ENCODE data around the gene RINL. TPM values are rescaled to one million over a fixed set of nuclear protein-coding genes. Genes with fewer than 3 reads are reported as not detected.

Gene RINL
- total and polyA plus RNA-seq, 2 of the 4 experiments (the other 2 are of a cell fraction), result 0.72 to 1.9 TPM

GRCh38 chr19:38869836-38870607, 8.1 kb downstream of the RINL start (continued):
- no peak for TF ChIP-seq CEBPB (IDR thresholded peaks at IDR 0.05; ENCODE audit: low read depth, low read length)

GRCh38 chr19:38869160-38869835, 8.8 kb downstream of the RINL start:
- Histone ChIP-seq H2AFZ (replicated peaks; ENCODE audit: low read length, poor library complexity) (peak overlapping the region; percentile 92), H3K36me3 (ENCODE audit: control insufficient read depth, insufficient read depth, low read length) (no peaks in the 10 kb centered on the region), H3K23ac (ENCODE audit: low read depth, low read length) (peak overlapping the region; percentile 43), H4K8ac (ENCODE audit: low read depth in 2 of 2, low read length in 2 of 2) (peak overlapping the region in 1 of 2 experiments; percentile 79; a peak in 1 of 4 replicates), H3K18ac (ENCODE audit: low read depth, low read length) (no peak overlapping the region), H3K9me3 (ENCODE audit: control insufficient read depth, insufficient read depth, low read length) (no peaks in the 10 kb centered on the region), H4K5ac (ENCODE audit: low read depth, low read length) (peak overlapping the region; percentile 30; the same call in 1 of the 2 replicates), H3K9me1 (ENCODE audit: insufficient read depth, low read length) (peaks cover 7% of the 10 kb centered on the region), H2BK5ac (ENCODE audit: low read depth, low read length, poor library complexity, severe bottlenecking) (no peak overlapping the region), H3K4me1 (ENCODE audit: control insufficient read depth, insufficient read depth, low read length) (peaks cover 5% of the 10 kb centered on the region; the same call in 1 of the 2 replicates), H3K56ac (ENCODE audit: extremely low read depth, insufficient read depth, low read length) (no peak overlapping the region), H3K9ac (ENCODE audit: low read depth, low read length) (no peak overlapping the region), H2AK9ac (replicated peaks; ENCODE audit: low read depth, low read length, poor library complexity) (peak overlapping the region; percentile 82), H3K79me1 (ENCODE audit: low read depth in 1 of 2, low read length in 2 of 2) (no peaks in the 10 kb centered on the region), H4K91ac (ENCODE audit: insufficient read depth, low read depth, low read length) (no peak overlapping the region; the same call in 1 of the 2 replicates), H3K14ac (replicated peaks; ENCODE audit: low read depth, low read length) (peak overlapping the region; percentile 72), H2BK20ac (ENCODE audit: low read depth, low read length) (no peak overlapping the region), H3K4me2 (ENCODE audit: low read depth, low read length) (peak overlapping the region; percentile 91), H2BK120ac (ENCODE audit: low read depth, low read length) (no peak overlapping the region), H3K4ac (ENCODE audit: low read depth, low read length) (peak overlapping the region; percentile 60), H3K4me3 (ENCODE audit: insufficient read depth, low read depth, low read length) (peak overlapping the region; percentile 39), H4K20me1 (ENCODE audit: insufficient read depth, low read length) (no peaks in the 10 kb centered on the region), H3K27me3 (ENCODE audit: control insufficient read depth, insufficient read depth, low read length) (no peaks in the 10 kb centered on the region), H2AK5ac (ENCODE audit: low read depth, low read length) (no peak overlapping the region), H2BK15ac (ENCODE audit: low read depth, low read length) (no peak overlapping the region), H3K27ac (ENCODE audit: insufficient read depth, low read length) (no peak overlapping the region)
- no TSS peak for BruUV-seq (replicated peaks)
- dilution Hi-C loops (cut with HindIII; ENCODE audit: low sequenced_read_pairs, unreplicated experiment), result no loop called here
- WGBS, 2 experiments (ENCODE audit: extremely low coverage in 2 of 2, insufficient read length in 1 of 2), result 10% methylated on average over 17 of the region's 34 CpGs; no CpG with 5 or more reads in 1 of the 2 experiments
- TF ChIP-seq BHLHE40 (IDR thresholded peaks at IDR 0.05; ENCODE audit: low read depth, low read length) (no peak), CEBPB (IDR thresholded peaks at IDR 0.05; ENCODE audit: low read depth, low read length) (no peak), POLR2A (IDR thresholded peaks at IDR 0.05; ENCODE audit: low read depth, low read length) (no peak), ELK1 (IDR thresholded peaks at IDR 0.05; ENCODE audit: borderline replicate concordance, low read depth, low read length) (no peak), CHD1 (IDR thresholded peaks at IDR 0.05; ENCODE audit: low read depth, low read length) (no peak), RAD21 (IDR thresholded peaks at IDR 0.05; ENCODE audit: low read length) (no peak), SMC3 (IDR thresholded peaks at IDR 0.05; ENCODE audit: low read depth, low read length) (no peak)
- intact Hi-C loops (cut with micrococcal nuclease), result no loop called here
- in situ Hi-C loops (cut with MboI; ENCODE audit: low sequenced_read_pairs), result no loop called here
- ATAC-seq (ENCODE audit: low read depth) (peak; percentile 7; the same call in 1 of the 2 replicates), DNase-seq (no peak)
- POLR2A ChIA-PET (ENCODE audit: unreplicated experiment), result no interaction called here
- CTCF ChIA-PET, result interaction anchor here (0.5 to 0.9 kb wide), 4 partner anchors 9 to 476 kb away, joined by 3 read pairs; no protein-coding TSS in a partner anchor
